ENCODE measurements around the gene KCND3.

The KCND3 gene

GRCh38 chr1:111987502-111987901, 2.0 kb downstream of the KCND3 start:
- DNase-seq = no peak

GRCh38 chr1:111983500-111983899, 6.0 kb downstream of the KCND3 start:
- no peak for DNase-seq

- DNase-seq = no peak
These were observed 7.0 kb downstream of the KCND3 start for GRCh38 chr1:111982428-111982827.

- no peak for DNase-seq
These were observed 7.6 kb downstream of the KCND3 start for GRCh38 chr1:111981871-111982270.

GRCh38 chr1:111981090-111981489, 8.4 kb downstream of the KCND3 start:
- no peak for DNase-seq

GRCh38 chr1:111980686-111981085, 8.8 kb downstream of the KCND3 start:
- no peak for DNase-seq

- DNase-seq = no peak
These were observed 10.8 kb downstream of the KCND3 start for GRCh38 chr1:111978695-111979094.

- no peak for DNase-seq
These were observed 12.1 kb downstream of the KCND3 start for GRCh38 chr1:111977378-111977777.

GRCh38 chr1:111976842-111977241, 12.6 kb downstream of the KCND3 start:
- DNase-seq = no peak

- DNase-seq = no peak
These were observed 13.1 kb downstream of the KCND3 start for GRCh38 chr1:111976332-111976731.

GRCh38 chr1:111973150-111973790, 16.2 kb downstream of the KCND3 start:
- DNase-seq = no peak

GRCh38 chr1:111971396-111971795, 18.1 kb downstream of the KCND3 start:
- no peak for DNase-seq

- DNase-seq = no peak
These were observed 21.0 kb downstream of the KCND3 start for GRCh38 chr1:111968511-111968910.

GRCh38 chr1:111967886-111968285, 21.6 kb downstream of the KCND3 start:
- no peak for DNase-seq

- DNase-seq = no peak
These were observed 22.3 kb downstream of the KCND3 start for GRCh38 chr1:111967067-111967690.

- no peak for DNase-seq
These were observed 23.6 kb downstream of the KCND3 start for GRCh38 chr1:111965781-111966443.

- DNase-seq = no peak
These were observed 25.3 kb downstream of the KCND3 start for GRCh38 chr1:111963985-111964738.

GRCh38 chr1:111961773-111962565, 27.5 kb downstream of the KCND3 start:
- DNase-seq = no peak

GRCh38 chr1:111961016-111961415, 28.5 kb downstream of the KCND3 start:
- no peak for DNase-seq

GRCh38 chr1:111959436-111959835, 30.0 kb downstream of the KCND3 start:
- no peak for DNase-seq

- no peak for DNase-seq
These were observed 30.6 kb downstream of the KCND3 start for GRCh38 chr1:111958851-111959250.

- DNase-seq = no peak
These were observed 31.4 kb downstream of the KCND3 start for GRCh38 chr1:111958075-111958474.

All from fibroblast of upper back skin (primary cell).